GM12891 (cell line): Measurements from ENCODE around the gene SELENOH.

Source experiments
- DNase-seq: peaks from one replicate; pipeline ENCODE4 v3.0.0; 2011; ENCODE audit warnings: low spot score; ENCODE audit not compliant: insufficient read length
- FAIRE-seq: peaks from 2 replicates; lab custom pipeline; 2011; peaks lifted over from hg19 to GRCh38; lab: Jason Lieb, UNC
- PAX5 ChIP-seq: IDR thresholded peaks from 2 replicates; pipeline ENCODE4 v1.6.1; 2011; ENCODE audit warnings: low read length, moderate library complexity, mild to moderate bottlenecking; ENCODE audit not compliant: insufficient read depth, severe bottlenecking
- POLR2A ChIP-seq: IDR thresholded peaks from 2 replicates; pipeline ENCODE4 v1.6.1; 2011; ENCODE audit warnings: low read depth, low read length, control low read depth
- POLR2AphosphoS5 ChIP-seq: IDR thresholded peaks from 2 replicates; pipeline ENCODE4 v1.6.1; 2011; ENCODE audit warnings: low read depth, low read length, control low read depth
- POU2F2 ChIP-seq: IDR thresholded peaks from 2 replicates; pipeline ENCODE4 v1.6.1; 2011; ENCODE audit warnings: low read depth, mild to moderate bottlenecking, control low read depth, low read length, moderate library complexity
- SPI1 ChIP-seq: IDR thresholded peaks from 2 replicates; pipeline ENCODE4 v1.6.1; 2011; ENCODE audit warnings: low read depth, low read length, control low read depth
- TAF1 ChIP-seq: IDR thresholded peaks from 2 replicates; pipeline ENCODE4 v1.6.1; 2011; ENCODE audit warnings: low read depth, low read length, control low read depth

The SELENOH gene

GRCh38 chr11:57781529-57781943 lies 40.2 kb downstream of the SELENOH start:
- DNase-seq = no peak
- FAIRE-seq = no peak
- TF ChIP-seq PAX5 (no peak), POLR2AphosphoS5 (no peak), POLR2A (no peak), POU2F2 (no peak), TAF1 (no peak), SPI1 (no peak)

- FAIRE-seq (peak; percentile 75), DNase-seq (no peak)
- 0 out of 2 replicates have a peak, but pooled peaks have one; percentile 13 for TF ChIP-seq SPI1
- no peak for TF ChIP-seq POLR2AphosphoS5
- no peak for TF ChIP-seq POU2F2
- TF ChIP-seq PAX5 = no peak
Measured at GRCh38 chr11:57785072-57785471, 43.8 kb downstream of the SELENOH start.

- no peak for FAIRE-seq
Measured at GRCh38 chr11:57786436-57786835, 45.1 kb downstream of the SELENOH start.

GRCh38 chr11:57787006-57787604 lies 45.8 kb downstream of the SELENOH start:
- no peak for FAIRE-seq
- no peak for TF ChIP-seq POLR2AphosphoS5
- TF ChIP-seq POLR2A = no peak
- TF ChIP-seq PAX5 = no peak
- no peak for TF ChIP-seq POU2F2
- no peak for DNase-seq

More at GRCh38 chr11:57786436-57786835, 45.1 kb downstream of the SELENOH start:
- TF ChIP-seq POLR2AphosphoS5 (no peak), POU2F2 (no peak), POLR2A (no peak), PAX5 (no peak), TAF1 (no peak)
- DNase-seq = no peak

- FAIRE-seq (no peak), DNase-seq (peak; percentile 22)
- TF ChIP-seq PAX5 (no peak), TAF1 (0 out of 2 replicates have a peak, but pooled peaks have one; percentile 24), SPI1 (peak; percentile 67), POU2F2 (peak; percentile 55; the same call in 1 of the 2 replicates), POLR2AphosphoS5 (no peak)
Measured at GRCh38 chr11:57787920-57788702, 46.8 kb downstream of the SELENOH start.

GRCh38 chr11:57788703-57789088 lies 47.4 kb downstream of the SELENOH start:
- no peak for FAIRE-seq
- TF ChIP-seq PAX5 = no peak
- TF ChIP-seq POU2F2 = no peak
- TF ChIP-seq SPI1 = no peak
- no peak for TF ChIP-seq POLR2AphosphoS5
- TF ChIP-seq POLR2A = no peak
- no peak for TF ChIP-seq TAF1
- DNase-seq = no peak

- FAIRE-seq (no peak), DNase-seq (no peak)
- TF ChIP-seq SPI1 (peak; percentile 70), POU2F2 (no peak)
Measured at GRCh38 chr11:57791321-57792059, 50.2 kb downstream of the SELENOH start.

GRCh38 chr11:57792060-57792541 lies 50.8 kb downstream of the SELENOH start:
- FAIRE-seq (peak; percentile 97), DNase-seq (peak; percentile 54)
- no peak for TF ChIP-seq PAX5
- peak; percentile 36; the same call in 1 of the 2 replicates for TF ChIP-seq POLR2A

GRCh38 chr11:57792870-57793269 lies 51.6 kb downstream of the SELENOH start:
- TF ChIP-seq SPI1 (peak; percentile 51; the same call in 1 of the 2 replicates), POLR2A (no peak), POU2F2 (no peak), TAF1 (no peak)
- FAIRE-seq (peak; percentile 56), DNase-seq (no peak)
